Activated naive CD4-positive, alpha-beta T cell (primary cell): Measurements from ENCODE around the gene PDE6B.
"Not testable (repeated sequence)": the region's sequence is repeated elsewhere in the genome, so short reads cannot be mapped to it uniquely, and the experiment has no call there.

Experiments used
- DNase-seq, 4 experiments: peaks; one replicate each; lab custom pipeline; 2025; lab: John Stamatoyannopoulos, UW

Gene PDE6B

GRCh38 chr4:635851-636627, 10.7 kb downstream of the PDE6B start:
- no peak for DNase-seq

- no peak for DNase-seq
These were observed 11.3 kb downstream of the PDE6B start for GRCh38 chr4:636628-637159.

GRCh38 chr4:637536-638280, 12.3 kb downstream of the PDE6B start:
- no peak for DNase-seq

- not testable (repeated sequence) for DNase-seq
These were observed 17.0 kb downstream of the PDE6B start for GRCh38 chr4:642366-642765.

- no peak for DNase-seq
These were observed 21.1 kb downstream of the PDE6B start for GRCh38 chr4:646460-646859.

GRCh38 chr4:647481-647880, 22.1 kb downstream of the PDE6B start:
- DNase-seq, result no peak

DNA sequence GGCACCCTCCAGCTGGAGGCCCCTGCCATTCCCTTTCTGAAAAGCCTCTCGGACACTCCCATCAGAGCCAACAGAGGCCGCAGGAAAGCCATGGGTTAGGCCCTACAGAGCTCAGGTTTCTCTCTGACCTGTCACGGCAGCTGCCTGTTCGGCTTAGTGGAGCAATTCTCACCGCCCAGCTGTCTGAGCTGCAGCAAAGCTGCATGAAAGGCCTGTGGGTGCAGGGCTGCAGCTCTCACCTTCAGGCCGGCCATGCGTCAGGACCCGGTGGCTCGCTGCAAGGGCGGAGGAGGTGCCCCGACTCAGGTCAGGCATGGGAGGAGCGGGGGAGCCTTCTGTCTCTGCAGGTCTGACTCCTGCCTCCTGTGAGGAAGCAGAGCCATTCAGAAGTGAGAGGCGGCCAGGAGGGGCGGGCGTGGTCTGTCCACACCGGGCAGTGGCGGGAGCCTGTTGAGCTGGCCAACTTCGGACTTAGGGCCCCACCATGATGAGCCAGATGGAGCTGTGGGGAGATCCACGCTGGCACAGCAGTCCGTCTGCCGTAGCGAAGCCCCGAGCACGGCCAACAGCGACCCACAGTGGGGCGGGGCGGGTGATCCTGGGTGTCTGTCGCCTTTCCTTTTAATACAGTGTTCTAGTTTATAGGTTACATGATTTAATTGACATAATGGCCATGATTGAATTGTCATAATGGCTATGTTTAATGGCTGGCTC, 23.4 kb downstream of the PDE6B start:
- no peak for DNase-seq

GRCh38 chr4:649293-649625, 23.9 kb downstream of the PDE6B start:
- DNase-seq, result no peak

DNA sequence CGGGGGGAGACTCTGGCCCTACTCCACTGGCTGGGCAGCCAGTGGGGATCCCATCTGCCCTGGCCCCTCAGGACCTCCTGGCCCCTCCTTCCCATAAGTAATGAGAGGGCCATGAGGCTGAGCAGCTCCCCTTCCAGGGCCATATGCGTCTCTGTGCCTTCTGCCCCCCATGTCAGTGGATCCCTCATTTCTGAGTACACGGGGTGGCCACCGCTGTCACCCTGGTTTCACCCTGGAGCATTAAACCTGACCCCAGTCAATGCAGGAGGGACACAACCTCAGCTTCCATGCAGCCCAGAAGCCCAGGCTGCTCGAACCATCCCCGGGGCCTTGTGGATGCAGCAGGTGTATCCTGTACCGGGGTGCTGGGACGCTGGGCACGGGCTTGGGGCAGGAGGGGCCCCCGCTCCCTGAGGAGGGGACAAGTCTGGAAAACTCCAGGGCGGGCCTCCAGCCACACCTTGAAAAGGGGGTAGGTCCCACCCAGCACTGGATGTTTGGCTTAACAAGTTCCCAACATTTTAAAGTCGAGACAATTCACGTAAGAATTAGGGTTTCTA, 24.5 kb downstream of the PDE6B start:
- no peak for DNase-seq

DNA sequence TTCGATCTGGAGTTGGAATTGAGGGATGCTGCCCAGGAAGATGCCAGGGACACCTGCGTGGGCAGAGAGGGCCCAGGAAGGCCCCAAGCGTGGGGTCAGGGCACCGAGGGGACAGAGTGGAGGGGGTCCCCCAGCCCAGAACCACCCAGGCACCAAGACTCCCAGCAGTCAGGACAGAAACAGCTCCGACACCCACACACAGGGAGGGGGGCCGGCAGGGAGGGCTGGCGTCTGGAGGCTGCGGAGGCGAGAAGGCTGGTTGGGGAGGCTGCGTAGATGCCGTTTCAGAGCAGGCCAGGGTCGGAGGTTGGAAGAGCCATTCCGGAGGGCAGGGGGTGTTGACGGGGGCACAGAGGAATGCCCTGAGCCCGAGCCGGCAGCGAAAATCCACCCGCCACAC, 25.1 kb downstream of the PDE6B start:
- DNase-seq, result no peak

- DNase-seq, result no peak
These were observed 25.8 kb downstream of the PDE6B start for GRCh38 chr4:650951-651883.

GRCh38 chr4:651884-652642, 26.7 kb downstream of the PDE6B start:
- DNase-seq, result no peak

GRCh38 chr4:653080-653821, 27.9 kb downstream of the PDE6B start:
- DNase-seq, result no peak

GRCh38 chr4:653831-654502, 28.6 kb downstream of the PDE6B start:
- no peak for DNase-seq

- no peak for DNase-seq
These were observed 29.1 kb downstream of the PDE6B start for GRCh38 chr4:654503-654845.

- DNase-seq, result no peak
These were observed 29.6 kb downstream of the PDE6B start for GRCh38 chr4:654871-655463.

DNA sequence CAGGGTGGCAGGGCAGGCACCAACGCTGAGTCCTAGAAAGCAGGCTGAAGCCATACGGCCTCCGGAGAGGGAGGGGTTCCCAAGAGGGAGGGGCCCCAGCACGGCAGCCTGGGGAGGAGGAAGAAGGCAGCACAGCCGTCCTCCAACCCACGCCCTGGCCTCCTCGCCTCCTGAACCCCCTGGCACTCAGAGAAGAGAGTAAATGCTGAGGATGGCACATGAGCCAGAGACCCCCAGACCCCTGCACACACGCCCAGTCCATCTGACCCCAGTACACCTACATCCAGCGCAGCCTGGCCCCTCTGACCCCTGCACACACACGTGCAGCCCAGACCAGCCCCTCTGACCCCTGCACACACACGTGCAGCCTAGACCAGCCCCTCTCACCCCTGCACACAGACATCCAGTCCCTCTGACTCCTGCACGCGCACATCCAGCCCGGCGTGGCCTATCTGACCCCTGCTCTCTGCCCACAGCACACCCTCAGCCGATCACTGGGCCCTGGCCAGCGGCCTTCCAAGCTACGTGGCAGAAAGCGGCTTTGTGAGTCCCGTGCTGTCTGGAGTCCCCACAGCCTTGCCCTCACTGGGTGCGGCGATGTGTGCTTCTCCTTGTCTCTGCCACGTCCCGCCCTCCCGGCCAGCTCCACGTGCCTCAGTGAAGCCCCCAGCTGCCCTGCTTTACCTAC, 30.2 kb downstream of the PDE6B start:
- DNase-seq, result no peak
